ENCODE measurements around the gene C20orf173.

- TF ChIP-seq, protein P1, sequence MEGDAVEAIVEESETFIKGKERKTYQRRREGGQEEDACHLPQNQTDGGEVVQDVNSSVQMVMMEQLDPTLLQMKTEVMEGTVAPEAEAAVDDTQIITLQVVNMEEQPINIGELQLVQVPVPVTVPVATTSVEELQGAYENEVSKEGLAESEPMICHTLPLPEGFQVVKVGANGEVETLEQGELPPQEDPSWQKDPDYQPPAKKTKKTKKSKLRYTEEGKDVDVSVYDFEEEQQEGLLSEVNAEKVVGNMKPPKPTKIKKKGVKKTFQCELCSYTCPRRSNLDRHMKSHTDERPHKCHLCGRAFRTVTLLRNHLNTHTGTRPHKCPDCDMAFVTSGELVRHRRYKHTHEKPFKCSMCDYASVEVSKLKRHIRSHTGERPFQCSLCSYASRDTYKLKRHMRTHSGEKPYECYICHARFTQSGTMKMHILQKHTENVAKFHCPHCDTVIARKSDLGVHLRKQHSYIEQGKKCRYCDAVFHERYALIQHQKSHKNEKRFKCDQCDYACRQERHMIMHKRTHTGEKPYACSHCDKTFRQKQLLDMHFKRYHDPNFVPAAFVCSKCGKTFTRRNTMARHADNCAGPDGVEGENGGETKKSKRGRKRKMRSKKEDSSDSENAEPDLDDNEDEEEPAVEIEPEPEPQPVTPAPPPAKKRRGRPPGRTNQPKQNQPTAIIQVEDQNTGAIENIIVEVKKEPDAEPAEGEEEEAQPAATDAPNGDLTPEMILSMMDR (IDR thresholded peaks at IDR 0.05): no peak
- no peak for TF ChIP-seq POLR2A (IDR thresholded peaks at IDR 0.05)
These were observed 42.0 kb downstream of the C20orf173 start for GRCh38 chr20:35487479-35487878.
